NB4 (cell line): ENCODE measurements around the gene RNF112.

ENCODE experiments used
- CTCF ChIP-seq: IDR thresholded peaks from one replicate; pipeline ENCODE4 v1.5.1; 2012; ENCODE audit warnings: low read depth, low read length
- MAX ChIP-seq: IDR thresholded peaks from 2 replicates; pipeline ENCODE4 v1.6.1; 2011; ENCODE audit warnings: low read depth, low read length

- TF ChIP-seq CTCF (no peak), MAX (no peak)
Measured at GRCh38 chr17:19460700-19461099, 49.7 kb downstream of the RNF112 start.
